Activated naive CD4-positive, alpha-beta T cell treated with anti-CD3 and anti-CD28 coated beads, Interleukin-2, amount 10 ng/mL, durations not matched to agents 7 days and 5 days (primary cell): ENCODE data around the gene JMY.

Experiments
- CTCF ChIA-PET: fragments of 350-600 bp; sonication (Branson Sonifier 250); formaldehyde crosslinking; loops from one replicate; lab custom pipeline; 2021; ENCODE audit warnings: antibody characterized with exemption; lab: Charles Lee
- DNase-seq: peaks from one replicate; pipeline ENCODE4 v3.0.0-alpha.2; 2020
- H3K27ac Mint-ChIP-seq: one replicate; pipeline ENCODE4 v1.8.0; 2021; ENCODE audit warnings: mild to moderate bottlenecking, moderate library complexity, mixed read lengths
- H3K27me3 Mint-ChIP-seq: one replicate; pipeline ENCODE4 v1.8.0; 2021; ENCODE audit warnings: mild to moderate bottlenecking, mixed read lengths
- H3K36me3 Mint-ChIP-seq: one replicate; pipeline ENCODE4 v1.8.0; 2021; ENCODE audit warnings: mixed read lengths
- H3K4me1 Mint-ChIP-seq: one replicate; pipeline ENCODE4 v1.8.0; 2021; ENCODE audit warnings: mixed read lengths
- H3K4me3 Mint-ChIP-seq: one replicate; pipeline ENCODE4 v1.8.0; 2021; ENCODE audit warnings: mild to moderate bottlenecking, moderate library complexity, mixed read lengths
- H3K9me3 Mint-ChIP-seq: one replicate; pipeline ENCODE4 v1.8.0; 2021; ENCODE audit warnings: mixed read lengths

JMY gene

GRCh38 chr5:79235634-79236361, at the start of gene JMY:
JMY (plus strand) TSS chr5:79236131; CDS start chr5:79236651, 520 bp downstream.
- peak; percentile 91 for DNase-seq
- Mint-ChIP-seq H3K27me3 (peaks cover 3% of the 10 kb centered on the region), H3K27ac (peak within 1 kb of the TSS; percentile 92), H3K9me3 (no peaks in the 10 kb centered on the region), H3K4me3 (peak within 1 kb of the TSS; percentile 90), H3K36me3 (peaks cover 2% of the 10 kb centered on the region), H3K4me1 (peaks cover 31% of the 10 kb centered on the region)
- CTCF ChIA-PET, result no interaction called here

- CTCF ChIA-PET, result interaction anchor here (1.1 kb wide), 1 partner anchor 53 kb away, joined by 3 read pairs; no protein-coding TSS in a partner anchor
- H3K4me3 Mint-ChIP-seq, result no peak overlapping the region
- H3K9me3 Mint-ChIP-seq, result no peaks in the 10 kb centered on the region
- H3K36me3 Mint-ChIP-seq, result no peaks in the 10 kb centered on the region
- H3K27ac Mint-ChIP-seq, result no peak overlapping the region
- H3K4me1 Mint-ChIP-seq, result no peaks in the 10 kb centered on the region
- DNase-seq, result no peak
- no peaks in the 10 kb centered on the region for H3K27me3 Mint-ChIP-seq
Measured at GRCh38 chr5:79186455-79186854, 49.5 kb upstream of the JMY start.

- no peaks in the 10 kb centered on the region for H3K4me1 Mint-ChIP-seq
- no peaks in the 10 kb centered on the region for H3K27me3 Mint-ChIP-seq
- no peak overlapping the region for H3K4me3 Mint-ChIP-seq
- CTCF ChIA-PET, result no interaction called here
- H3K36me3 Mint-ChIP-seq, result no peaks in the 10 kb centered on the region
- no peak for DNase-seq
- H3K9me3 Mint-ChIP-seq, result no peaks in the 10 kb centered on the region
- H3K27ac Mint-ChIP-seq, result no peak overlapping the region
Measured at GRCh38 chr5:79189439-79190234, 46.3 kb upstream of the JMY start.

GRCh38 chr5:79190235-79190529, 45.7 kb upstream of the JMY start:
- H3K4me1 Mint-ChIP-seq, result no peaks in the 10 kb centered on the region
- H3K9me3 Mint-ChIP-seq, result no peaks in the 10 kb centered on the region
- CTCF ChIA-PET, result no interaction called here
- no peak overlapping the region for H3K4me3 Mint-ChIP-seq
- H3K36me3 Mint-ChIP-seq, result no peaks in the 10 kb centered on the region
- no peak for DNase-seq
- H3K27me3 Mint-ChIP-seq, result no peaks in the 10 kb centered on the region
- H3K27ac Mint-ChIP-seq, result no peak overlapping the region

- Mint-ChIP-seq H3K4me1 (no peaks in the 10 kb centered on the region), H3K9me3 (no peaks in the 10 kb centered on the region), H3K36me3 (no peaks in the 10 kb centered on the region), H3K4me3 (no peak overlapping the region), H3K27me3 (no peaks in the 10 kb centered on the region), H3K27ac (no peak overlapping the region)
- DNase-seq, result no peak
- CTCF ChIA-PET, result interaction anchor here (0.7 kb wide), 1 partner anchor 264 kb away, joined by 3 read pairs; no protein-coding TSS in a partner anchor
Measured at GRCh38 chr5:79191457-79191856, 44.5 kb upstream of the JMY start.

- H3K36me3 Mint-ChIP-seq, result no peaks in the 10 kb centered on the region
- H3K9me3 Mint-ChIP-seq, result no peaks in the 10 kb centered on the region
- no peaks in the 10 kb centered on the region for H3K27me3 Mint-ChIP-seq
- no peak overlapping the region for H3K4me3 Mint-ChIP-seq
- CTCF ChIA-PET, result interaction anchor here (0.7 kb wide), 1 partner anchor 175 kb away, joined by 3 read pairs; no protein-coding TSS in a partner anchor
- H3K4me1 Mint-ChIP-seq, result no peaks in the 10 kb centered on the region
- DNase-seq, result no peak
- no peak overlapping the region for H3K27ac Mint-ChIP-seq
Measured at GRCh38 chr5:79193643-79194042, 42.3 kb upstream of the JMY start.

GRCh38 chr5:79200573-79201183, 35.3 kb upstream of the JMY start:
- Mint-ChIP-seq H3K4me1 (no peaks in the 10 kb centered on the region), H3K27me3 (peaks cover 4% of the 10 kb centered on the region), H3K36me3 (no peaks in the 10 kb centered on the region), H3K27ac (no peak overlapping the region), H3K4me3 (no peak overlapping the region), H3K9me3 (no peaks in the 10 kb centered on the region)
- CTCF ChIA-PET, result interaction anchor here (0.7 to 1.1 kb wide), 3 partner anchors 23 to 185 kb away, joined by 3 read pairs; no protein-coding TSS in a partner anchor
- no peak for DNase-seq

GRCh38 chr5:79201206-79201605, 34.7 kb upstream of the JMY start:
- Mint-ChIP-seq H3K9me3 (no peaks in the 10 kb centered on the region), H3K36me3 (no peaks in the 10 kb centered on the region), H3K27me3 (peaks cover 4% of the 10 kb centered on the region), H3K4me3 (no peak overlapping the region), H3K4me1 (no peaks in the 10 kb centered on the region), H3K27ac (peak overlapping the region; percentile 16)
- CTCF ChIA-PET, result interaction anchor here (1.1 kb wide), 1 partner anchor 25 kb away, joined by 3 read pairs; no protein-coding TSS in a partner anchor
- DNase-seq, result no peak

- DNase-seq, result no peak
- CTCF ChIA-PET, result interaction anchor here (1.0 kb wide), 1 partner anchor 14 kb away, joined by 3 read pairs; no protein-coding TSS in a partner anchor
- H3K9me3 Mint-ChIP-seq, result no peaks in the 10 kb centered on the region
- H3K27me3 Mint-ChIP-seq, result peaks cover 4% of the 10 kb centered on the region
- no peak overlapping the region for H3K27ac Mint-ChIP-seq
- no peaks in the 10 kb centered on the region for H3K4me1 Mint-ChIP-seq
- no peak overlapping the region for H3K4me3 Mint-ChIP-seq
- H3K36me3 Mint-ChIP-seq, result no peaks in the 10 kb centered on the region
Measured at GRCh38 chr5:79202076-79202475, 33.9 kb upstream of the JMY start.

- no peak overlapping the region for H3K27ac Mint-ChIP-seq
- peaks cover 4% of the 10 kb centered on the region for H3K27me3 Mint-ChIP-seq
- no peaks in the 10 kb centered on the region for H3K9me3 Mint-ChIP-seq
- no peaks in the 10 kb centered on the region for H3K36me3 Mint-ChIP-seq
- no peaks in the 10 kb centered on the region for H3K4me1 Mint-ChIP-seq
- CTCF ChIA-PET, result interaction anchor here (0.7 kb wide), 1 partner anchor 11 kb away, joined by 3 read pairs; no protein-coding TSS in a partner anchor
- no peak overlapping the region for H3K4me3 Mint-ChIP-seq
- no peak for DNase-seq
Measured at GRCh38 chr5:79205965-79206364, 30.0 kb upstream of the JMY start.

- H3K4me3 Mint-ChIP-seq, result no peak overlapping the region
- H3K9me3 Mint-ChIP-seq, result no peaks in the 10 kb centered on the region
- no peaks in the 10 kb centered on the region for H3K4me1 Mint-ChIP-seq
- H3K36me3 Mint-ChIP-seq, result no peaks in the 10 kb centered on the region
- DNase-seq, result no peak
- H3K27me3 Mint-ChIP-seq, result peaks cover 4% of the 10 kb centered on the region
- H3K27ac Mint-ChIP-seq, result no peak overlapping the region
- CTCF ChIA-PET, result no interaction called here
Measured at GRCh38 chr5:79206541-79206940, 29.4 kb upstream of the JMY start.

GRCh38 chr5:79209505-79209904, 26.4 kb upstream of the JMY start:
- CTCF ChIA-PET, result no interaction called here
- no peaks in the 10 kb centered on the region for H3K27me3 Mint-ChIP-seq
- H3K36me3 Mint-ChIP-seq, result no peaks in the 10 kb centered on the region
- no peak overlapping the region for H3K4me3 Mint-ChIP-seq
- no peaks in the 10 kb centered on the region for H3K9me3 Mint-ChIP-seq
- no peak for DNase-seq
- H3K4me1 Mint-ChIP-seq, result no peaks in the 10 kb centered on the region
- no peak overlapping the region for H3K27ac Mint-ChIP-seq

- DNase-seq, result no peak
- CTCF ChIA-PET, result interaction anchor here (1.3 kb wide), 1 partner anchor 240 kb away, joined by 3 read pairs; no protein-coding TSS in a partner anchor
- Mint-ChIP-seq H3K4me3 (no peak overlapping the region), H3K27me3 (no peaks in the 10 kb centered on the region), H3K27ac (no peak overlapping the region), H3K36me3 (no peaks in the 10 kb centered on the region), H3K9me3 (no peaks in the 10 kb centered on the region), H3K4me1 (peaks cover under 1% of the 10 kb centered on the region)
Measured at GRCh38 chr5:79224286-79224984, 11.5 kb upstream of the JMY start.

GRCh38 chr5:79225026-79225425, 10.9 kb upstream of the JMY start:
- H3K27me3 Mint-ChIP-seq, result no peaks in the 10 kb centered on the region
- no peaks in the 10 kb centered on the region for H3K9me3 Mint-ChIP-seq
- CTCF ChIA-PET, result interaction anchor here (1.3 kb wide), 1 partner anchor 239 kb away, joined by 3 read pairs; no protein-coding TSS in a partner anchor
- DNase-seq, result no peak
- H3K27ac Mint-ChIP-seq, result no peak overlapping the region
- no peak overlapping the region for H3K4me3 Mint-ChIP-seq
- H3K4me1 Mint-ChIP-seq, result peaks cover 3% of the 10 kb centered on the region
- no peaks in the 10 kb centered on the region for H3K36me3 Mint-ChIP-seq
